ENCODE results near the gene ARHGEF10L. TPM values are rescaled to one million over a fixed set of nuclear protein-coding genes. Genes with fewer than 3 reads are reported as not detected.

The ARHGEF10L gene
- polyA plus RNA-seq, 1 donor (not counting 4 experiments of a cell fraction or from before 2014, with no cell fraction given), result 2.4 TPM

DNA sequence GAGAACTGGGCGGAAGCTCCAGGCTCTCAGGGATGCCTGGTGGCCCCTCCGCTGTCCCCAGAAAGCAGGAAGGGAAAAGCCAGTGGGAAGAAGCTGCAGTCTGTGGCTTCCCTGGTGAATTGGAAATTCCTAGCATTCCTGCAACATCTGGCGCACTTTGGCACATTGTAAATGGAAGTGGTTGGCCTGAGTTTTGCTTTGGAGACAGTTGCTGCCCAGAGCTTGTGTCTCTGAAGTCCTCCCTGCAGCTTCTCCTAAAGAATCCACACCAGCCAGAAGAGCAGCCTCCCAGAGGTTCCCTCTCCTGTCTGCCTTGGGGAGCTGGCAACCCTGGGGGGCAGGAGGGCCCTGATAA is 48.2 kb downstream of the ARHGEF10L start:
- Histone ChIP-seq H3K36me3 (ENCODE audit: control insufficient read depth in 2 of 2, extremely low read depth in 1 of 2, insufficient read depth in 2 of 2, low read length in 2 of 2) (peaks cover 0 to 1% of the 10 kb centered on the region in 2 experiments), H3K4me1 (ENCODE audit: control insufficient read depth, extremely low read depth, insufficient read depth, low read length) (peaks cover 28% of the 10 kb centered on the region), H3K79me2 (ENCODE audit: control insufficient read depth, insufficient read depth, low read length) (no peaks in the 10 kb centered on the region), H3K4me2 (ENCODE audit: control insufficient read depth, extremely low read depth, insufficient read depth, low read depth, low read length) (peak overlapping the region; percentile 32), H3K9me3 (ENCODE audit: control insufficient read depth, low read depth, low read length) (no peaks in the 10 kb centered on the region), H4K20me1 (ENCODE audit: control insufficient read depth, extremely low read depth, insufficient read depth, low read length) (no peaks in the 10 kb centered on the region), H3K9ac (ENCODE audit: control insufficient read depth, extremely low read depth, insufficient read depth, low read length) (no peak overlapping the region), H2AFZ (ENCODE audit: control insufficient read depth, low read length) (no peak overlapping the region), H3K9me1 (ENCODE audit: control insufficient read depth, extremely low read depth, insufficient read depth, low read length) (no peaks in the 10 kb centered on the region), H3K27ac (ENCODE audit: control insufficient read depth, insufficient read depth, low read length) (no peak overlapping the region), H3K27me3 (ENCODE audit: control insufficient read depth, extremely low read depth, insufficient read depth, low read length) (no peaks in the 10 kb centered on the region), H3K4me3 (ENCODE audit: control insufficient read depth in 2 of 3, extremely low read depth in 1 of 3, insufficient read depth in 2 of 3, low read depth in 1 of 3, low read length in 3 of 3) (no peak overlapping the region)
- DNase-seq (ENCODE audit: low read depth, low spot score) (no peak), FAIRE-seq (no peak)
- dilution Hi-C loops (cut with MboI; ENCODE audit: extremely low pct_ligation_motif_present, low sequenced_read_pairs), result no loop called here
- TF ChIP-seq, protein P1, sequence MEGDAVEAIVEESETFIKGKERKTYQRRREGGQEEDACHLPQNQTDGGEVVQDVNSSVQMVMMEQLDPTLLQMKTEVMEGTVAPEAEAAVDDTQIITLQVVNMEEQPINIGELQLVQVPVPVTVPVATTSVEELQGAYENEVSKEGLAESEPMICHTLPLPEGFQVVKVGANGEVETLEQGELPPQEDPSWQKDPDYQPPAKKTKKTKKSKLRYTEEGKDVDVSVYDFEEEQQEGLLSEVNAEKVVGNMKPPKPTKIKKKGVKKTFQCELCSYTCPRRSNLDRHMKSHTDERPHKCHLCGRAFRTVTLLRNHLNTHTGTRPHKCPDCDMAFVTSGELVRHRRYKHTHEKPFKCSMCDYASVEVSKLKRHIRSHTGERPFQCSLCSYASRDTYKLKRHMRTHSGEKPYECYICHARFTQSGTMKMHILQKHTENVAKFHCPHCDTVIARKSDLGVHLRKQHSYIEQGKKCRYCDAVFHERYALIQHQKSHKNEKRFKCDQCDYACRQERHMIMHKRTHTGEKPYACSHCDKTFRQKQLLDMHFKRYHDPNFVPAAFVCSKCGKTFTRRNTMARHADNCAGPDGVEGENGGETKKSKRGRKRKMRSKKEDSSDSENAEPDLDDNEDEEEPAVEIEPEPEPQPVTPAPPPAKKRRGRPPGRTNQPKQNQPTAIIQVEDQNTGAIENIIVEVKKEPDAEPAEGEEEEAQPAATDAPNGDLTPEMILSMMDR (optimal IDR thresholded peaks at IDR 0.05 in 1 of 3, IDR thresholded peaks at IDR 0.05 in 1 of 3, conservative IDR thresholded peaks at IDR 0.05 in 1 of 3; ENCODE audit: extremely low read depth in 1 of 3, insufficient read depth in 2 of 3, low read length in 3 of 3), result no peak
- TF ChIP-seq EZH2 (IDR thresholded peaks at IDR 0.05; ENCODE audit: low read length), result no peak

DNA sequence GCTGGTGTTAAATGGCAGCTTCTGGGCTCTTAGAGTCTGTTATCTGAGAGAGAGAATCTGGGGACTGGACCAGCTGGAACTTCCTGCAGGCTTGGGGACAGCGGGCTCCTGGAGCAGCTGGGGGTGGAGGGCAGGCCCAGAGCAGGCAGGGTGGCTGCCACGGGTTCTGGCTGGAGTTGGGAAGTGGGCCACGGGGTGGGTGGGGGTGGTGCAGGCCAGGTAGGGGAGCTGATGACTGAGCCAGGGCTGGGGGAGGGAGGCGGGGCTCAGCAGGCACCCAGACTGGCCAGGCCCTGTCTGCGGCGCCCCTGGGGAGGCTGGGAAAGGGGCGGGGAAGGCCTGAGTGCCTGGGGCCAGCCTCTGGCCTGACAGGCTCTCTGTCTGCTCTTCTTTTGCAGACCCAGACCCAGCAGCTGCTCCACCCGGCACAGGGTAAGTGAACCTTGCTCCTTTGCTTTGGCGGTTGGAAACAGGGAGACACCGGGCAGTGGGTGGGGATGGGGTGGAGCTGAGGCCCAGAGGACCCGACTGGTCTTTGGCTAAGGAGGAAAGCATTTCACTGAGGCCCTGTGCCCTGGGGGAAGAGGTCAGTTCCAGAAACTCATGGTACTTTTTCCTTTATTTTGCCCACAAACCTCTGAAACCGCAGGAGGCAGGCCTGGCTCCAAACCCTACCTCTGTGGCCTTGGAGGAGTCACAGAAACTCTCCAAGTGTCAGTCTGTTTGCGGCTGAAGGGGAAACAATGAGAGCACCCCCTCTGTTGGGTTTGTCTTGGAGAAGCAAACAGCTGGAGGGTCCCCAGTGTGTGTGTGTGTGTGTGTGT is 48.8 kb downstream of the ARHGEF10L start:
- Histone ChIP-seq H3K4me2 (ENCODE audit: control insufficient read depth, extremely low read depth, insufficient read depth, low read depth, low read length) (peak overlapping the region; percentile 51), H3K4me3 (ENCODE audit: control insufficient read depth in 2 of 3, extremely low read depth in 1 of 3, insufficient read depth in 2 of 3, low read depth in 1 of 3, low read length in 3 of 3) (no peak overlapping the region), H4K20me1 (ENCODE audit: control insufficient read depth, extremely low read depth, insufficient read depth, low read length) (no peaks in the 10 kb centered on the region), H3K27ac (ENCODE audit: control insufficient read depth, insufficient read depth, low read length) (no peak overlapping the region), H3K27me3 (ENCODE audit: control insufficient read depth, extremely low read depth, insufficient read depth, low read length) (no peaks in the 10 kb centered on the region), H3K79me2 (ENCODE audit: control insufficient read depth, insufficient read depth, low read length) (no peaks in the 10 kb centered on the region), H3K36me3 (ENCODE audit: control insufficient read depth in 2 of 2, extremely low read depth in 1 of 2, insufficient read depth in 2 of 2, low read length in 2 of 2) (peaks cover 0 to 1% of the 10 kb centered on the region in 2 experiments), H2AFZ (ENCODE audit: control insufficient read depth, low read length) (peak overlapping the region; percentile 12), H3K9ac (ENCODE audit: control insufficient read depth, extremely low read depth, insufficient read depth, low read length) (no peak overlapping the region), H3K9me3 (ENCODE audit: control insufficient read depth, low read depth, low read length) (no peaks in the 10 kb centered on the region), H3K9me1 (ENCODE audit: control insufficient read depth, extremely low read depth, insufficient read depth, low read length) (no peaks in the 10 kb centered on the region), H3K4me1 (ENCODE audit: control insufficient read depth, extremely low read depth, insufficient read depth, low read length) (peaks cover 22% of the 10 kb centered on the region)
- dilution Hi-C loops (cut with MboI; ENCODE audit: extremely low pct_ligation_motif_present, low sequenced_read_pairs), result no loop called here
- TF ChIP-seq EZH2 (IDR thresholded peaks at IDR 0.05; ENCODE audit: low read length), result no peak
- TF ChIP-seq, protein P1 (optimal IDR thresholded peaks at IDR 0.05 in 1 of 3, IDR thresholded peaks at IDR 0.05 in 1 of 3, conservative IDR thresholded peaks at IDR 0.05 in 1 of 3; ENCODE audit: extremely low read depth in 1 of 3, insufficient read depth in 2 of 3, low read length in 3 of 3), result no peak
- no peak for DNase-seq (ENCODE audit: low read depth, low spot score)
- no peak for FAIRE-seq

All from keratinocyte (primary cell).